Adrenal gland (tissue), 5 donors: ENCODE results near the gene ASTN2.

Source experiments
- CTCF ChIP-seq, 6 experiments: fragments of 450-650 bp in 4 of 6; fragments of 200-600 bp in 2 of 6; sonication (generic) in 1 of 6; IDR thresholded peaks; 1 replicate in 5 of 6; 2 replicates in 1 of 6; pipeline versions ENCODE4 v1.5.1 to v1.8.0; 2016 to 2021; ENCODE audit warnings: antibody characterized with exemption in 6 of 6, mild to moderate bottlenecking in 2 of 6, moderate library complexity in 1 of 6
- POLR2A ChIP-seq, 2 donors: fragments of 450-650 bp; IDR thresholded peaks; one replicate each; pipeline ENCODE4 v1.6.1; 2017; ENCODE audit warnings: antibody characterized with exemption in 2 of 2, mild to moderate bottlenecking in 2 of 2, moderate library complexity in 1 of 2
- donor health status: DM: no; HTN: no; CAD: no.

DNA sequence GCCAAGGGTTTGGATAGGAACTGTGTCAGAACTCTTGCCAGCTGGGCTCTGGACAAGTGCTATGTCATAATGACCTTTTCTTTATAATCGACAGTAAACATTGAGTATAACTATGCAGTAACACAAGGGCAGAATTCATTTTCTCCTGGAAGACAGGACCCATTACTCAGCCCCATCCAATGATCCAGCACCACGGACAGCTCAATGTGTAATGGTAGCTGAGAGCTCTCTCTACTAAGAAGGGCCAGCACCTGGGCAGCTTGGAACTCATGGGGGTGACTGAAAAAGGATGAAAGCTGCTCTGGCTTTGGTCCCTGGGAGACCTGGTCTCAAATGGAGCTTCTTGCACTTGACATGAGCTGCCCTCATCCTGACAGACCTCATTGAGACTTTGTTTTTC lies 380.0 kb downstream of the ASTN2 start:
- TF ChIP-seq CTCF (IDR thresholded peaks at IDR 0.05) (no peak), POLR2A (IDR thresholded peaks at IDR 0.05) (no peak)
